HK-2 (cell line): Measurements from ENCODE around the gene HCN4.
"Not testable (repeated sequence)": the region's sequence is repeated elsewhere in the genome, so short reads cannot be mapped to it uniquely, and the experiment has no call there.

Experiments
- DNase-seq: peaks from one replicate; pipeline ENCODE4 v3.0.0-alpha.2; 2018; ENCODE audit not compliant: unreplicated experiment

HCN4 gene

GRCh38 chr15:73325191-73325861, 43.4 kb downstream of the HCN4 start:
- DNase-seq = peak; percentile 22

DNA sequence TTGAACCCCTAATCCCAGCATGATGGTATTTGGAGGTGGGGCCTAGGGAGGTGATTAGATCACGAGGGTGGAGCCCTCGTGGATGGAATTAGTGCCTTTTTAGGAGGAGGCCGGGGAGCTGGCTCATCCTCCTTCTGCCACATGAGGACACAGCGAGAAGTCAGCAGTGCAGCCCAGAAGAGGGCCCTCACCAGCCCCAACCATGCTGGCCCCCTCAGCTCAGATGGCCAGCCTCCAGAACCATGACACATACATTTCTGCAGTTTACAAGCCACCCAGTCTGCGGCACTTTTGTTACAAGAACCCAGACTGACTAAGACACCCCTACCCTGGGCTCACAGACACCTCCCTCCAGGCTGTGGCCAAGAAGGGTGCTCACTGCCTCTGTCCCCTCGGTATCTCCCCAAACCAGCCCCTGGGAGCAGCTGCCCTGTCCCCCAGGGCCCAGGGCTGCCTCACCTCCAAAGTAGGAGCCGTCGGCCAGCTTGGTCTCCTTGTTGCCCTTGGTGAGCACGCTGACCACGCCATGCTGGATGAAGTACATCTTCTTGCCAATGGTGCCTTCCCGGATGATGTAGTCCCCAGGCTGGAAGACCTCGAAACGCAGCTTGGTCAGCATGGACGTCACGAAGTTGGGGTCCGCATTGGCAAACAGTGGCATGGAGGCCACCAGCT, 44.1 kb downstream of the HCN4 start:
- no peak for DNase-seq

DNA sequence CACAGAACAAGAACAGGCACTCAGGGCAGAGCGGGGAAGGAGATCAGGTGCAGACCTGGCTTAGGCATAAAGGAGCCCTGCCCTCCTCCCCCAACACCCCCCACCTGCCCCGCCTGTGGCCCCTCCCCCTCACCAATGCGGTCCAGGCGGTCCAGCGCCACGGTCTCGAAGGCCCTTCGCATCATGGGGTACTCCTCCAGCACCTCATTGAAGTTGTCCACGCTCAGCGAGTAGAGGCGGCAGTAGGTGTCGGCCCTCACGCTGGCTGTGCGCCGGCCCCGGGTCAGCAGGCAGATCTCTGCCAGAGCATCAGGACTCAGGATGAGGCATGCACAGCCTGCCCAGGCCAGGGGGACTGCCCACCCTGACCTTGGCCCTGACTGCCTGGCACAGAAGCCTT, 44.8 kb downstream of the HCN4 start:
- DNase-seq = no peak

- no peak for DNase-seq
Observed at GRCh38 chr15:73323374-73323955, 45.3 kb downstream of the HCN4 start.

DNA sequence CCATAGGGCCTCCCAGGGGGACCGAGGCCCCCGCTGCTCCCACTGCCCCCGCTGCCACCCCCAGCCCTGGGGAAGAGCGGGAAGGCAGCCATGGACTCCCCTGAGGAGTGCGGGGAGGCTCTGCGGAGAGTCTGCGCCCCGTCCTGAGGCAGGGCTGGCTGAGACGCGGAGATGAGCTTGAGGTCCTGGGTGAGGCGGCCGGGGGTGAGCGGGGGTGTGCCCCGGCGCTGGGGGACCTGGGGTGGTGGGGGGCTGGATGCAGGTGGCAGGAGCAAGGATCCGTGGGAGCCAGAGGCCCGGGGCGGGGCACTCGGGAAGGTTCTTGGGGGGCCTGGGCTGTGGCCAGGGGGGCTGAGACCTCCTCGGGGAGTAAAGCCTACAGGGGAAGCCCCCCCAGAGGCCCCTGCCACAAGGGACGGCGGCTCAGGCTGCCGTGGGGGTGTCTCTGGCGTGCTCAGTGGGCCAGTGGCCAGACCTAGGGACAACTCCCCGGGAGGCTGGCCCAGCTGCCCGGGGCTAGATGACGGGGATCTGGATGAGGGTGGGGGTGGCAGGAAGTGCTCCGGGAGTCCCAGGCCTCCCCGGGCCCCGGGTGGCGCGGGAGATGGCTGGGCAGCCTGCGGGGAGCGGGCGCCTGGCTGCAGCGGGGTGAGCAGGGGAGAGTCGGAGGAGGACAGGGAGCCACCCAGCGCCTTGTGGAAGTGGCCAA, 45.9 kb downstream of the HCN4 start:
- no peak for DNase-seq

GRCh38 chr15:73321496-73322450, 47.0 kb downstream of the HCN4 start:
- DNase-seq = no peak

DNA sequence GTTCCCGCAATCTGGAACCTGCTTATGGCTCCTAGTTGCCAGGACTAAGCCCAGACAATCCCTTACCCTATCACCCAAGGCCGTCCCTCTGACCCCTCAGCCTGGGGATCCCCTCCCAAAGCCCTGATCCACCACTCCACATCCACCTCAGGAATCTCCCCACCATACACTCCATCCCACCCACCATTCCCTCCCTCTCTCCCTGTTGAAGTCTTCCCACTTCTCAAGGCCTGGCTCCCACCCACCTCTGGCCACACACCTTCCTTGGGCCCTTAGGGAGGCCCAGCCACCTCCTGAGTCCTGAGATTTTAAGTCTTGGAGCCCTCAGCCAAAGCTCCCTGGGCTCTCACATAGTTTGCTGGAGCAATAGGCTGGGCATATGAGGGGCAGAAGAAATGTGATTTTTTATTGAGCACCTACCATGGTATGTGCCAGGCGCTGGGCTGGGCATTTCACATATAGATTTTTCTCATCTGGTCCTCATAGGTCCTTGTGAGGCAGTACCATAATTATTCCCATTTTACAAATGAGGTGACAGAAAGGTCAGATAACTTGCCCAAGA, 48.1 kb downstream of the HCN4 start:
- no peak for DNase-seq

- no peak for DNase-seq
Observed at GRCh38 chr15:73319460-73320245, 49.1 kb downstream of the HCN4 start.

GRCh38 chr15:73318463-73319351, 50.1 kb downstream of the HCN4 start:
- DNase-seq = no peak

GRCh38 chr15:73317651-73318462, 50.9 kb downstream of the HCN4 start:
- no peak for DNase-seq

GRCh38 chr15:73313861-73314260, 54.9 kb downstream of the HCN4 start:
- DNase-seq = no peak

DNA sequence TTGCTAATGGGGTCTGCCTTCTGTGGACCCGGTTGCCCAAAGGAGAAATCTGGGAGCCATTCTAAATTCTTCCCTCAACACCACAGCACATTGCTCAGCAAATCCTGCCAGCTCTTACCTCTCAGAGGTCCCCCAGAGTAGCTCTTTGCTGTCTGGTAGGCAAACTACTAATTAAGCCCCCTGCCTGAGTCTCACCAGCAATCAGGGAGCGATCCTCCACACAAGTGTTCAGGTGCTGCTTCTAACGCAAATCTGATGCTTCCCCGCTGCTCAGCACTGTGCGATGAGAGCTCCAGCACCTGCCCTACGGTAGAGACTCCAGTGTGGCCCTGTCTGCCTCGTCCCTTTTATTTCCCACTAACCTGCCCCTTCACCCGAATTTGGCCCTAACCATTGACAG, 60.5 kb downstream of the HCN4 start:
- DNase-seq = no peak

GRCh38 chr15:73305331-73306211, 63.2 kb downstream of the HCN4 start:
- DNase-seq = peak; percentile 35

GRCh38 chr15:73303636-73304035, 65.1 kb downstream of the HCN4 start:
- no peak for DNase-seq

- DNase-seq = not testable (repeated sequence)
Observed at GRCh38 chr15:73300286-73300685, 68.5 kb downstream of the HCN4 start.

- no peak for DNase-seq
Observed at GRCh38 chr15:73298522-73299245, 70.1 kb downstream of the HCN4 start.
